Stimulated activated naive CD8-positive, alpha-beta T cell treated with anti-CD3 and anti-CD28 coated beads, Interleukin-15, amount 100 ng/mL, for 72 hours (primary cell): ENCODE results near the gene FER.

Experiments used
- ATAC-seq: fragments of 150-1000 bp; cut with Tn5 transposase; 2 replicates; pipeline ENCODE4 v1.10.0; 2021; ENCODE audit warnings: mild to moderate bottlenecking, moderate library complexity
- DNase-seq, 2 donors: peaks; one replicate each; pipeline ENCODE4 v3.0.0; 2021 to 2022
- H3K27ac Mint-ChIP-seq, 2 donors: one replicate each; pipeline ENCODE4 v1.8.0; 2022; ENCODE audit warnings: mild to moderate bottlenecking in 2 of 2, mixed read lengths in 2 of 2, moderate library complexity in 2 of 2
- H3K27me3 Mint-ChIP-seq: one replicate; pipeline ENCODE4 v1.8.0; 2022; ENCODE audit warnings: mixed read lengths
- H3K4me1 Mint-ChIP-seq: one replicate; pipeline ENCODE4 v1.8.0; 2022; ENCODE audit warnings: mild to moderate bottlenecking, mixed read lengths
- H3K4me3 Mint-ChIP-seq, 2 donors: one replicate each; pipeline ENCODE4 v1.8.0; 2022; ENCODE audit warnings: mild to moderate bottlenecking in 2 of 2, mixed read lengths in 2 of 2, moderate library complexity in 1 of 2
- H3K9me3 Mint-ChIP-seq, 2 donors: one replicate each; pipeline ENCODE4 v1.8.0; 2022; ENCODE audit warnings: mixed read lengths in 2 of 2

FER gene

DNA sequence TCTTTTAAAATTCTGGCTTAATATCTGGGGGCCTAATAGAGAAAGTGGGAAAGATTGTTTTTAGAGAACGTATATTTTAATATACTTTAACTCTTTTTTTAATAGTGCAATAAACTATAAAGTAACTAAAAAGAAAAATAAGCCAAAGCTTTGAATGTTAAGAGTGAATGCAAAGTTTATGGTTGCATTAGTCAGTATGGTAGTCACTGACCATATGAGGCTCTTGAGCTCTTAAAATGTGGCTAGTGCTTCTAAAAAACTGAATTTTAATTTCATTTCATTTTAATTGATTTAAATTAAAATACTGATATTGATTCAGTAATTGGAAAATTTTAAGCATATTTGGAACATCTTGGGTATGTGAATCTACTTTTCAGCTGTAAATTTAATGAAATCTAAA lies 351.4 kb downstream of the FER start:
- Mint-ChIP-seq H3K27me3 (no peaks in the 10 kb centered on the region), H3K27ac (no peak overlapping the region), H3K4me1 (no peaks in the 10 kb centered on the region), H3K9me3 (no peaks in the 10 kb centered on the region), H3K4me3 (no peak overlapping the region)
- DNase-seq (no peak), ATAC-seq (no peak)

DNA sequence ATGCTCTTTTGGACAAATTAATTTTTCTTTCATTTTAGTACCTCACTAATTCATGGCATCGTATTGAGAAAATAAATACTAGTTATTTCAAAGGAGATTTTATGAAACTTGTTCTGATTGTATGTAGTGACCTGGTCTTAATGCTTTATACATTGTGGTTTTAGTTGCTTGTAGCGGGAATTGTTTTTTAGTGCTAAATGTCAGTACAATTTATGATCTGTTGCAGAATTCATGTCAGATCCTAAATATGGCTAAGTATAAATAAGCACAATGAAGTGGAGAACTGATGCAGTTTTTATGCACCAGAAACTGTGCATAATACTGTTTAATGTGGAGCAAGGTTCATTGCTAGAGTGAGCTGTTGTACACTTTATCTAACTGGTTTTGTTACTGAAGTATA lies 353.3 kb downstream of the FER start:
- no peak overlapping the region for H3K27ac Mint-ChIP-seq
- no peak overlapping the region for H3K4me3 Mint-ChIP-seq
- ATAC-seq (no peak), DNase-seq (no peak)
- no peaks in the 10 kb centered on the region for H3K4me1 Mint-ChIP-seq
- no peaks in the 10 kb centered on the region for H3K9me3 Mint-ChIP-seq
- H3K27me3 Mint-ChIP-seq = no peaks in the 10 kb centered on the region

GRCh38 chr5:109102096-109102690 lies 354.5 kb downstream of the FER start:
- H3K9me3 Mint-ChIP-seq = no peaks in the 10 kb centered on the region
- no peak overlapping the region for H3K27ac Mint-ChIP-seq
- DNase-seq (no peak), ATAC-seq (no peak)
- H3K4me3 Mint-ChIP-seq = no peak overlapping the region
- H3K4me1 Mint-ChIP-seq = no peaks in the 10 kb centered on the region
- no peaks in the 10 kb centered on the region for H3K27me3 Mint-ChIP-seq

DNA sequence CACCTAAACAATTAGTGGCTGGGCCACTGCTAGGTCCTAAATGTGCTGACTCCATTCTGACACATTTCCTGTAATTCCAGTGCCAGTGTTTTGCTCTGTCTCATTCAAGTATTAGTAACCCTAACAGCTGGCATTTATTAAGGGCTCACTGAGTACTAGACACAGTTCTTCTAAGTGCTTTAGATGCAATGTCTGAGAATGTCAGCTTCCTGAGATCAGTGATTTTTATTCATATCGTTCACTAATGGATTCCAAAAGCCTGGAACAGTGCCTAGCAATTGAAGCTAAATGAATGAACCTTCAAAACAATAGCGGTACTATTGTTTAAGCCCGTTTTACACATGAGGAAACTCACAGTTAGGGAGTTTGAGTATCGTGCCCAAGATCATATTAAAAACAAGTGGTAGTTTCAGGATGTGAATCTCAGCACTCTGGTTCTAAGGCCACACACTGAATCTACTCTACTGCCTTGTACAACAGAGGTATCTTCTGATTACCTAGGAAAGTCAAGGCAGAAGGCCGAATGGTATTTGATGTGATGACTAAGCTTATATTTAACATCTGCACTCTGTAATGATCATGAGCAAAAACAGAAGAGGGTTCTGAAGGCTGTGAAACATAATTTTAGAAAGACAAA lies 358.1 kb downstream of the FER start:
- no peak for DNase-seq
- H3K4me3 Mint-ChIP-seq = no peak overlapping the region
- no peaks in the 10 kb centered on the region for H3K27me3 Mint-ChIP-seq
- H3K9me3 Mint-ChIP-seq = peaks cover 5 to 7% of the 10 kb centered on the region in 2 donors
- no peak for ATAC-seq
- no peaks in the 10 kb centered on the region for H3K4me1 Mint-ChIP-seq
- no peak overlapping the region for H3K27ac Mint-ChIP-seq

- DNase-seq = no peak
Observed at GRCh38 chr5:109111680-109112079, 364.0 kb downstream of the FER start.

GRCh38 chr5:109113608-109114007 lies 365.9 kb downstream of the FER start:
- Mint-ChIP-seq H3K9me3 (peaks cover 5 to 7% of the 10 kb centered on the region in 2 donors), H3K27me3 (no peaks in the 10 kb centered on the region), H3K4me1 (no peaks in the 10 kb centered on the region), H3K4me3 (no peak overlapping the region), H3K27ac (no peak overlapping the region)
- DNase-seq = no peak
- ATAC-seq = no peak

More at GRCh38 chr5:109111680-109112079, 364.0 kb downstream of the FER start:
- H3K27me3 Mint-ChIP-seq = no peaks in the 10 kb centered on the region
- no peak overlapping the region for H3K4me3 Mint-ChIP-seq
- no peak for ATAC-seq
- peaks cover 5 to 7% of the 10 kb centered on the region in 2 donors for H3K9me3 Mint-ChIP-seq
- H3K27ac Mint-ChIP-seq = no peak overlapping the region
- H3K4me1 Mint-ChIP-seq = no peaks in the 10 kb centered on the region

GRCh38 chr5:109121225-109121624 lies 373.5 kb downstream of the FER start:
- H3K4me1 Mint-ChIP-seq = no peaks in the 10 kb centered on the region
- H3K27me3 Mint-ChIP-seq = no peaks in the 10 kb centered on the region
- no peak overlapping the region for H3K4me3 Mint-ChIP-seq
- no peak overlapping the region for H3K27ac Mint-ChIP-seq
- no peak for DNase-seq
- H3K9me3 Mint-ChIP-seq = peaks cover 6% of the 10 kb centered on the region in 2 donors
- no peak for ATAC-seq

GRCh38 chr5:109125755-109126429 lies 378.2 kb downstream of the FER start:
- Mint-ChIP-seq H3K9me3 (peaks cover 0 to 6% of the 10 kb centered on the region in 2 donors), H3K27me3 (no peaks in the 10 kb centered on the region), H3K4me1 (no peaks in the 10 kb centered on the region), H3K4me3 (no peak overlapping the region), H3K27ac (no peak overlapping the region)
- DNase-seq (no peak), ATAC-seq (no peak)

DNA sequence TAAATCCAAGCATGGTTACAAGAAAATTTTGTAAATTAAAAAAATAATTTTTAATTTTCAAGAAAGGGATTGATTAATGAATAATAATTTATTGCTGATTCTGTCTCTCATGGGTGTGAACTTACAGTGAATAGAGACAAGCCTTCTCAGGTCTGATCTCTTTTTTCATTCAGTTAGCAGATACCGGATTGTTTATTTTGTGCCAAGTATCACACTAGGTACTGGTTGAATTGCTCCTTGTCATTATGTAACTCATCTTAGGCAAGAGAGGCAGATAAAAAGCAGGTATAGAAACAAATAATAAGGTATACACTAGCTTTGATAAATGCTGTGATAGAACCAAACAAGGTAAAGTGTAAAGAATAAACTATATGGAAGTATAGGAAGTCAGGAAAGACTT lies 378.8 kb downstream of the FER start:
- peaks cover 0 to 6% of the 10 kb centered on the region in 2 donors for H3K9me3 Mint-ChIP-seq
- no peak overlapping the region for H3K27ac Mint-ChIP-seq
- no peak overlapping the region for H3K4me3 Mint-ChIP-seq
- ATAC-seq = no peak
- no peaks in the 10 kb centered on the region for H3K4me1 Mint-ChIP-seq
- no peak for DNase-seq
- H3K27me3 Mint-ChIP-seq = no peaks in the 10 kb centered on the region

- Mint-ChIP-seq H3K4me1 (no peaks in the 10 kb centered on the region), H3K9me3 (no peaks in the 10 kb centered on the region), H3K4me3 (no peak overlapping the region), H3K27ac (no peak overlapping the region), H3K27me3 (no peaks in the 10 kb centered on the region)
- no peak for ATAC-seq
- no peak for DNase-seq
Observed at GRCh38 chr5:109136906-109137305, 389.2 kb downstream of the FER start.

DNA sequence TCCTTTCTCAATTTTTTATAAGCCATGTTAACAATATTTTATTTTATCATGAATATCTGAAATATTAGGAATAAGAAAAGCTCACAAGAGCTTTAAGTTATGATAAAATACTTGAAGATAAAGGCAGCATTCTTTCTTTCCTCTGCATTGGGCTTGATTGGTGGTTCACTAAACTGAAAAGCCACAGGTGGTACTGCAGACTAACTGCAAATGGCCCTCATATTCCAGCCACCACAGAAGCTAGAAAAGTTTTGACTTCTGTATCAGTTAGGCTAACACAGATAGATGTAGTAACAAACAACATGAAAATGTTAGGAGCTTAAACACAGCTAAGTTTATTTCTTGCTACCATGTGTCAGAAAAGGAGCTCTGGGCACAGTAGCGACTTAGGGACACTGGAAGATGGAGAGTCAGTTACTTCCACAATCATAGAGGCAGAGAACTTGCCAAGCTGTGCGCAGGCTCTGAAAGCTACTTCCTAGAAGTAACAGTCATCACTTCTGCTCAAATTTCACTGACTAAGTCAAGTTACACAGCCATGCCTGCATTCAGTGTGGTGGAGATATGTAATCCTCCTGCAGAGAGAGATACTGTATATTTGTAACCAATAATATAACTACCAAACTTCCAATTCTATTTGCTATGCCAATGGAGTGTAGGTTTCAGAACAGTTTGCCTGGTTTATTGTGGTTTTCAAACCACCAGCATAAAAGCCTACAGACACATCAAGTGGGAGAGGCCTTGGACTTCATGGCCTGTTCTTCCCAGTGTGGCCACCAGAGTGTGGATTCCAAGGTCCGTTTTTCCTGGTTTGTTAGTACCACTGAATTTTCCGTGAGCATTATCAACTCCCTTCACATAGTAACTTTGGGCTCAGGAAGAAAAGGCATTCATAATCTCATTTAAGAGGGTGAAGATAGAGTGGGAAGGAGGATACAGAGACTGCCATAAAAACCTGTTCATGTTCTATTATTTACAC lies 393.8 kb downstream of the FER start:
- Mint-ChIP-seq H3K4me1 (no peaks in the 10 kb centered on the region), H3K9me3 (no peaks in the 10 kb centered on the region), H3K27ac (no peak overlapping the region), H3K27me3 (no peaks in the 10 kb centered on the region), H3K4me3 (no peak overlapping the region)
- ATAC-seq (no peak), DNase-seq (no peak)

- no peak for DNase-seq
Observed at GRCh38 chr5:109143031-109143430, 395.3 kb downstream of the FER start.

GRCh38 chr5:109145139-109145538 lies 397.4 kb downstream of the FER start:
- Mint-ChIP-seq H3K27me3 (no peaks in the 10 kb centered on the region), H3K4me1 (peaks cover 5% of the 10 kb centered on the region), H3K9me3 (no peaks in the 10 kb centered on the region), H3K27ac (no peak overlapping the region), H3K4me3 (no peak overlapping the region)
- DNase-seq (no peak), ATAC-seq (no peak)

More at GRCh38 chr5:109143031-109143430, 395.3 kb downstream of the FER start:
- Mint-ChIP-seq H3K4me1 (no peaks in the 10 kb centered on the region), H3K9me3 (no peaks in the 10 kb centered on the region), H3K27me3 (no peaks in the 10 kb centered on the region), H3K4me3 (no peak overlapping the region), H3K27ac (no peak overlapping the region)
- no peak for ATAC-seq

GRCh38 chr5:109146591-109146990 lies 398.9 kb downstream of the FER start:
- no peak for ATAC-seq
- DNase-seq = no peak
- H3K9me3 Mint-ChIP-seq = no peaks in the 10 kb centered on the region

GRCh38 chr5:109152565-109152964 lies 404.9 kb downstream of the FER start:
- Mint-ChIP-seq H3K27me3 (no peaks in the 10 kb centered on the region), H3K4me1 (peaks cover 15% of the 10 kb centered on the region), H3K4me3 (no peak overlapping the region), H3K9me3 (no peaks in the 10 kb centered on the region), H3K27ac (no peak overlapping the region)
- DNase-seq = no peak
- ATAC-seq = no peak

More at GRCh38 chr5:109146591-109146990, 398.9 kb downstream of the FER start:
- no peaks in the 10 kb centered on the region for H3K27me3 Mint-ChIP-seq
- H3K4me3 Mint-ChIP-seq = no peak overlapping the region
- peaks cover 9% of the 10 kb centered on the region for H3K4me1 Mint-ChIP-seq
- no peak overlapping the region for H3K27ac Mint-ChIP-seq
